ENCODE data around the gene CFAP20. TPM values are rescaled to one million over a fixed set of nuclear protein-coding genes. Genes with fewer than 3 reads are reported as not detected.

The CFAP20 gene
- total RNA-seq, 1 donor, result 26.1 TPM

GRCh38 chr16:58148099-58148498, 18.9 kb upstream of the CFAP20 start:
- Histone ChIP-seq H3K4me2 (ENCODE audit: insufficient read depth, low read length) (no peak overlapping the region), H3K27me3 (ENCODE audit: insufficient read depth, low read length) (no peaks in the 10 kb centered on the region), H3K9me3 (ENCODE audit: low read depth, low read length) (no peaks in the 10 kb centered on the region), H3K27ac (ENCODE audit: low read depth, low read length) (no peak overlapping the region), H3K79me2 (ENCODE audit: insufficient read depth, low read length) (no peaks in the 10 kb centered on the region), H3K36me3 (ENCODE audit: insufficient read depth, low read length) (no peaks in the 10 kb centered on the region), H3K4me1 (ENCODE audit: insufficient read depth, low read length) (no peaks in the 10 kb centered on the region), H3K4me3 (ENCODE audit: insufficient read depth, low read length) (no peak overlapping the region), H2AFZ (ENCODE audit: low read length) (no peak overlapping the region), H4K20me1 (ENCODE audit: insufficient read depth, low read length) (no peaks in the 10 kb centered on the region)
- no peak for DNase-seq (ENCODE audit: insufficient read length, low spot score, missing footprints)
- no peak for TF ChIP-seq CTCF (IDR thresholded peaks at IDR 0.05; ENCODE audit: extremely low read depth, low read depth, low read length)

- no peaks in the 10 kb centered on the region for H3K9me3 ChIP-seq (ENCODE audit: low read depth, low read length)
- no peak overlapping the region for H2AFZ ChIP-seq (ENCODE audit: low read length)
- H4K20me1 ChIP-seq (ENCODE audit: insufficient read depth, low read length), result no peaks in the 10 kb centered on the region
- no peak for DNase-seq (ENCODE audit: insufficient read length, low spot score, missing footprints)
- H3K27me3 ChIP-seq (ENCODE audit: insufficient read depth, low read length), result no peaks in the 10 kb centered on the region
- H3K4me3 ChIP-seq (ENCODE audit: insufficient read depth, low read length), result no peak overlapping the region
- H3K27ac ChIP-seq (ENCODE audit: low read depth, low read length), result no peak overlapping the region
- H3K79me2 ChIP-seq (ENCODE audit: insufficient read depth, low read length), result no peaks in the 10 kb centered on the region
- H3K36me3 ChIP-seq (ENCODE audit: insufficient read depth, low read length), result no peaks in the 10 kb centered on the region
- no peak overlapping the region for H3K4me2 ChIP-seq (ENCODE audit: insufficient read depth, low read length)
- no peak for TF ChIP-seq CTCF (IDR thresholded peaks at IDR 0.05; ENCODE audit: extremely low read depth, low read depth, low read length)
- no peaks in the 10 kb centered on the region for H3K4me1 ChIP-seq (ENCODE audit: insufficient read depth, low read length)
Measured at GRCh38 chr16:58138852-58139251, 9.7 kb upstream of the CFAP20 start.

GRCh38 chr16:58137581-58137980, 8.4 kb upstream of the CFAP20 start:
- Histone ChIP-seq H3K27ac (ENCODE audit: low read depth, low read length) (no peak overlapping the region), H4K20me1 (ENCODE audit: insufficient read depth, low read length) (no peaks in the 10 kb centered on the region)

DNA sequence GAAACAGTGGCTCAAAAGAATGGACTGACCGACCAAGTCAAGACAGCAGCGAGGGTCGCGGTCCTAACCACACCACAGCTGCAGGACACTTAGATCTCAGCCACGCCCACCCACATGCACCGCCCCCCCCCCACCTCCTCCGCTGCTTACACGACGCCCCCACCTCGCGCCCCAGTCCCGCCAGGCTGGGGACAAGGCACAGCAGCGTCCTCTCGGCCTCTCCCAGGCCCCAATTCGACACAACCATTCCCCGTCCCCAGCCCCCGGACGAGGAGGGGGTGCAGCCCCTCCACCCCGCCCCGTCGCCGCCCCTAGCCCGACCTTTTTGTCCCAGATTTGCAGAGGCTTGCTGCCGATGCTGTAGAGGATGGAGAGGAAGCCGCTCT, 477 bp downstream of the CFAP20 start:
- Histone ChIP-seq H3K36me3 (ENCODE audit: insufficient read depth, low read length) (no peaks in the 10 kb centered on the region), H3K27ac (ENCODE audit: low read depth, low read length) (peak overlapping the region; percentile 86), H3K4me2 (ENCODE audit: insufficient read depth, low read length) (peak overlapping the region; percentile 97), H3K9me3 (ENCODE audit: low read depth, low read length) (no peaks in the 10 kb centered on the region), H3K4me1 (ENCODE audit: insufficient read depth, low read length) (peaks cover 32% of the 10 kb centered on the region), H4K20me1 (ENCODE audit: insufficient read depth, low read length) (peaks cover 37% of the 10 kb centered on the region), H3K79me2 (ENCODE audit: insufficient read depth, low read length) (peaks cover 51% of the 10 kb centered on the region), H3K27me3 (ENCODE audit: insufficient read depth, low read length) (no peaks in the 10 kb centered on the region), H3K4me3 (ENCODE audit: insufficient read depth, low read length) (peak overlapping the region; percentile 95), H2AFZ (ENCODE audit: low read length) (peak overlapping the region; percentile 93)
- DNase-seq (ENCODE audit: insufficient read length, low spot score, missing footprints), result no peak
- TF ChIP-seq CTCF (IDR thresholded peaks at IDR 0.05; ENCODE audit: extremely low read depth, low read depth, low read length), result no peak

More at GRCh38 chr16:58137581-58137980, 8.4 kb upstream of the CFAP20 start:
- TF ChIP-seq CTCF (IDR thresholded peaks at IDR 0.05; ENCODE audit: extremely low read depth, low read depth, low read length), result no peak
- H3K4me1 ChIP-seq (ENCODE audit: insufficient read depth, low read length), result no peaks in the 10 kb centered on the region
- no peaks in the 10 kb centered on the region for H3K79me2 ChIP-seq (ENCODE audit: insufficient read depth, low read length)
- no peaks in the 10 kb centered on the region for H3K36me3 ChIP-seq (ENCODE audit: insufficient read depth, low read length)
- no peak overlapping the region for H2AFZ ChIP-seq (ENCODE audit: low read length)
- no peaks in the 10 kb centered on the region for H3K9me3 ChIP-seq (ENCODE audit: low read depth, low read length)
- DNase-seq (ENCODE audit: insufficient read length, low spot score, missing footprints), result no peak
- H3K4me3 ChIP-seq (ENCODE audit: insufficient read depth, low read length), result no peak overlapping the region
- H3K27me3 ChIP-seq (ENCODE audit: insufficient read depth, low read length), result no peaks in the 10 kb centered on the region
- H3K4me2 ChIP-seq (ENCODE audit: insufficient read depth, low read length), result no peak overlapping the region

Measured in osteoblast (primary cell).